GM08714 (cell line): ENCODE results near the gene RIMKLA.

Experiments used
- H3K4me3 ChIP-seq: fragments of 200-500 bp; sonication (Bioruptor generic); 2 replicates; pipeline ENCODE4 v1.5.1; 2014; ENCODE audit warnings: mild to moderate bottlenecking, low read length, inconsistent platforms
- ZNF274 ChIP-seq: IDR thresholded peaks from 2 replicates; pipeline ENCODE4 v1.6.1; 2012; ENCODE audit warnings: mild to moderate bottlenecking, low read depth, low read length

Gene RIMKLA

GRCh38 chr1:42469727-42470126 is 89.1 kb downstream of the RIMKLA start:
- no peak overlapping the region for H3K4me3 ChIP-seq
- TF ChIP-seq ZNF274, result no peak
